ENCODE results near the gene HAO1.

The HAO1 gene

GRCh38 chr20:7950387-7950786, 10.1 kb upstream of the HAO1 start:
- TF ChIP-seq CTCF (IDR thresholded peaks at IDR 0.05; ENCODE audit: insufficient read depth, low read depth, low read length, missing control alignments), result no peak
- no peak overlapping the region for H3K4me3 ChIP-seq (ENCODE audit: low read depth, low read length)
- no peak for DNase-seq (ENCODE audit: low read depth)

DNA sequence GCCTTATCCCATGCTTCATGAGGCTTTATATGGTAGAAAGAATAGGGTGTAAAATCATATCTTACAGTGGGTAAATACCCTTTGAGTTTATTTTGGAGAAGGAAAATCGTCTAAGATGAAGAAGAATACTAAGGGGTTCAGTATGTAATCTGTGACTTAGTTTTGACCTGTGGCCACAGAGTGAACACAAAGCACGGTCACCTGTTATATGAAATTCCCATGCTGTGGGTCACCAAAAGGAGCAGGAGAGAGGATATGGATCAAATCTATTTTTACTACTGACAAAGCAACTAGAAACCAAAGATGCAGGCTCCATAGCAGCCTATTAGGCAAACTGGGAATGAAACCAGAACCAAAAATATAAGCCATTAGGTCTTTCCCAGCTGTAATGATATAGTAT, 3.6 kb upstream of the HAO1 start:
- TF ChIP-seq CTCF (IDR thresholded peaks at IDR 0.05; ENCODE audit: insufficient read depth, low read depth, low read length, missing control alignments), result no peak
- DNase-seq (ENCODE audit: low read depth), result no peak
- no peak overlapping the region for H3K4me3 ChIP-seq (ENCODE audit: low read depth, low read length)

DNA sequence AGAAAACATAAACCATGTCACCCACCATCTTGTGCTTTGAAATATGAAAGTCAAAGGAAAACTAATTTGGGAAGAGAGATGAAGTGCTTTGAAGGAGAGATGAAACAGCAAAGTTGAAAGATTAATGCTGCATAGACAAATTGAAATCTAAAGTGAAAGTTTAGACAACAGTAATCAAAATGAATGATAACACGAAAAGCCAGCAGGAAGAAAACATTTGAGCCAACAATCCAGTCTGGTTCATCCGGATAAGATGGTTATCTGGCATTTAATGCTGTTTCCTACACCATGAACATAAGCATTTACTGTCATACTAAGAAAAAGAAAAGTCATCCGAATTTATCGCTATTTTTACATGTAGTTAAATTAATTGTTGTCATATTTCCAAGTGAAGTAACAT, 595 bp downstream of the HAO1 start:
- no peak for DNase-seq (ENCODE audit: low read depth)
- no peak for TF ChIP-seq CTCF (IDR thresholded peaks at IDR 0.05; ENCODE audit: insufficient read depth, low read depth, low read length, missing control alignments)
- no peak overlapping the region for H3K4me3 ChIP-seq (ENCODE audit: low read depth, low read length)

DNA sequence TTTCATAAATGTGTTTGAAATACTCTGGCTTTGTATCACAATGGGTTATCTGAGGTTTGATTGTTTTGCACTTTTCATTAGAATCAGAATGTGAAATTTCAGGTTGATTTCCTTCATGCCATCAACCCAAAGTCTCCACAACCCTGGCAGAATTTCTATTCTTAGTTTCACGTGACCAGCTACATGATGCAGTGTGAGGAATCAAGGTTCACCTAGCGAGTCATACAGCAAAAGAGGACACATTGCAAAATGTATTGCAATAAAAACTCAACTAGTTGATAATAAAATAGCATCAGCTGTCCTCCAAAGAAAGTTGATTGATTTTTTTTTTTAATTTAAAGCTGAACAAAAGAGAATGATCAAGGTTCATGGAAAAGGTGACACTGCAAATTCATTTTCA, 2.2 kb downstream of the HAO1 start:
- no peak overlapping the region for H3K4me3 ChIP-seq (ENCODE audit: low read depth, low read length)
- TF ChIP-seq CTCF (IDR thresholded peaks at IDR 0.05; ENCODE audit: insufficient read depth, low read depth, low read length, missing control alignments), result no peak
- DNase-seq (ENCODE audit: low read depth), result no peak

- H3K4me3 ChIP-seq (ENCODE audit: low read depth, low read length), result no peak overlapping the region
- no peak for TF ChIP-seq CTCF (IDR thresholded peaks at IDR 0.05; ENCODE audit: insufficient read depth, low read depth, low read length, missing control alignments)
- DNase-seq (ENCODE audit: low read depth), result no peak
Observed at GRCh38 chr20:7937328-7937727, 2.9 kb downstream of the HAO1 start.

DNA sequence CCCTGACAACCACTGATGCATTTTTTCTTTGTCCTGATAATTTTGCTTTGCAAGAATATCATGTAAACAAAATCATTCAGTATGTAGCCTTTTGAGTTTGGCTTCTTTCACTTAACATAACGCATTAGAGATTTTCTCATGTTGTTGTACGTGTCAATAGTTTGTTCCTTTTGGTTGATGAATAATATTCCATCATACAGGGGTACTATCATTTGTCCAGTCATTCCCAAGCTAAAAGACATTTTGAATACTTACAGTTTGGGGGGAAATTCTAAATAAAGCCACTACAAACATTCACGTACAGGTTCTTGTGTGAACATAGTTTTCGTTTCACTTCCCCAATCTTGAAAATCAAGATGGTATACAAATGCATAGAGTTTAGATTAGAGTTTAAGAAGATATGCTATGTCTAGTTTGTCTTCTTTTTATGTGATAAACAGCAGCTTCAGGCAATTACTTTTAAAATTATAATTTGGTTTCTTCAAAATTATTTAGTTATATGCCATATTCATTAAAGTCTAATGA, 5.2 kb downstream of the HAO1 start:
- peak; percentile 19 for DNase-seq (ENCODE audit: low read depth)
- H3K4me3 ChIP-seq (ENCODE audit: low read depth, low read length), result no peak overlapping the region
- TF ChIP-seq CTCF (IDR thresholded peaks at IDR 0.05; ENCODE audit: insufficient read depth, low read depth, low read length, missing control alignments), result no peak

GRCh38 chr20:7933346-7933745, 6.9 kb downstream of the HAO1 start:
- TF ChIP-seq CTCF (IDR thresholded peaks at IDR 0.05; ENCODE audit: insufficient read depth, low read depth, low read length, missing control alignments), result no peak
- H3K4me3 ChIP-seq (ENCODE audit: low read depth, low read length), result no peak overlapping the region
- no peak for DNase-seq (ENCODE audit: low read depth)

Measured in GM12865 (cell line).